HCT116 (cell line): ENCODE data around the gene FITM1. TPM values are rescaled to one million over a fixed set of nuclear protein-coding genes. Genes with fewer than 3 reads are reported as not detected.

Experiments used
- ATAC-seq: fragments of 200-7000 bp; cut with Tn5 transposase; 2 replicates; pipeline ENCODE4 v1.9.1; 2020; ENCODE audit warnings: mild to moderate bottlenecking, moderate library complexity
- BruUV-seq: library from RNA; stranded (reverse); fragments of 400-500 nt; replicated peaks from 2 replicates; lab custom pipeline; 2021; lab: Mats Ljungman, UMichigan
- CTCF ChIA-PET: fragments of 300-600 bp; sonication (Branson Sonifier 250); formaldehyde crosslinking; loops from one replicate; lab custom pipeline; 2021; ENCODE audit warnings: antibody characterized with exemption; lab: Charles Lee
- POLR2A ChIA-PET: fragments of 300-600, 350-600 bp; sonication (Branson Sonifier 250); formaldehyde crosslinking; loops from one replicate; lab custom pipeline; 2021; ENCODE audit warnings: antibody characterized with exemption; lab: Charles Lee
- RAD21 ChIA-PET, 2 experiments: fragments of 300-600 bp; sonication (Branson Sonifier 250); formaldehyde crosslinking; loops; one replicate each; lab custom pipeline; 2023; ENCODE audit warnings: low total read pairs in 2 of 2; ENCODE audit not compliant: uncharacterized antibody in 2 of 2, unreplicated experiment in 2 of 2, low non-redundant PET in 1 of 2; lab: Charles Lee
- DNase-seq: peaks from one replicate; pipeline ENCODE4 v3.0.0-alpha.2; 2010; ENCODE audit warnings: low read depth, low spot score
- H2AFZ ChIP-seq: fragments of 200-600 bp; shearing (Covaris generic), sonication (generic); 2 replicates; pipeline ENCODE4 v1.6.1; 2017; ENCODE audit warnings: low read depth, mixed run types, mixed read lengths, antibody characterized with exemption, low read length; ENCODE audit not compliant: poor library complexity, severe bottlenecking
- H3K27ac ChIP-seq: 2 replicates; pipeline ENCODE4 v1.5.1; 2012; ENCODE audit warnings: low read depth, low read length
- H3K27me3 ChIP-seq: fragments of 200-600 bp; sonication (generic); 2 replicates; pipeline ENCODE4 v1.6.1; 2016; ENCODE audit warnings: mixed run types, low read length, mixed read lengths; ENCODE audit not compliant: insufficient read depth
- H3K36me3 ChIP-seq, 2 experiments: fragments of 200-500 bp in 1 of 2; fragments of 200-600 bp in 1 of 2; sonication (Bioruptor generic) in 1 of 2; sonication (generic) in 1 of 2; 2 replicates each; pipeline versions ENCODE4 v1.5.1 to v1.6.1; 2014 to 2016; ENCODE audit warnings: low read length in 2 of 2, inconsistent platforms in 1 of 2, mixed read lengths in 1 of 2, mixed run types in 1 of 2; ENCODE audit not compliant: insufficient read depth in 2 of 2, control insufficient read depth in 1 of 2
- H3K4me1 ChIP-seq, 2 experiments: fragments of 200-600 bp in 1 of 2; sonication (generic) in 1 of 2; 2 replicates each; pipeline versions ENCODE4 v1.5.1 to v1.6.1; 2012 to 2017; ENCODE audit warnings: low read length in 2 of 2, inconsistent platforms in 1 of 2, mild to moderate bottlenecking in 1 of 2, mixed read lengths in 1 of 2, mixed run types in 1 of 2, moderate library complexity in 1 of 2; ENCODE audit not compliant: insufficient read depth in 2 of 2, control insufficient read depth in 1 of 2
- H3K4me2 ChIP-seq: fragments of 200-600 bp; sonication (generic); 2 replicates; pipeline ENCODE4 v1.6.1; 2017; ENCODE audit warnings: mixed run types, low read length, mixed read lengths
- H3K4me3 ChIP-seq, 2 experiments: fragments of 200-600 bp in 1 of 2; sonication (generic) in 1 of 2; replicated peaks in 1 of 2; 2 replicates each; pipeline ENCODE4 v1.5.1; 2011 to 2016; ENCODE audit warnings: low read length in 2 of 2, control low read depth in 1 of 2, low read depth in 1 of 2, mild to moderate bottlenecking in 1 of 2, mixed read lengths in 1 of 2, mixed run types in 1 of 2
- H3K79me2 ChIP-seq: fragments of 200-600 bp; sonication (generic); 2 replicates; pipeline ENCODE4 v1.6.1; 2017; ENCODE audit warnings: mild to moderate bottlenecking, mixed run types, low read length, moderate library complexity, mixed read lengths; ENCODE audit not compliant: insufficient read depth
- H3K9ac ChIP-seq: fragments of 200-600 bp; sonication (generic); 2 replicates; pipeline ENCODE4 v1.6.1; 2016; ENCODE audit warnings: low read length, mixed read lengths
- H3K9me2 ChIP-seq: fragments of 200-600 bp; sonication (generic), shearing (Covaris generic); 2 replicates; pipeline ENCODE4 v1.6.1; 2017; ENCODE audit warnings: mixed run types, mild to moderate bottlenecking, moderate library complexity; ENCODE audit not compliant: insufficient read depth
- H3K9me3 ChIP-seq, 2 experiments: fragments of 200-500 bp in 1 of 2; fragments of 200-600 bp in 1 of 2; sonication (Bioruptor generic) in 1 of 2; sonication (generic) in 1 of 2; 2 replicates each; pipeline ENCODE4 v1.6.1; 2014 to 2017; ENCODE audit warnings: low read length in 2 of 2, mixed read lengths in 2 of 2, inconsistent platforms in 1 of 2, low read depth in 1 of 2, mild to moderate bottlenecking in 1 of 2, mixed run types in 1 of 2, moderate library complexity in 1 of 2; ENCODE audit not compliant: control insufficient read depth in 1 of 2, insufficient read depth in 1 of 2
- H4K20me1 ChIP-seq: fragments of 200-600 bp; sonication (generic), shearing (Covaris generic); 2 replicates; pipeline ENCODE4 v1.6.1; 2017; ENCODE audit warnings: mixed run types, mild to moderate bottlenecking, moderate library complexity; ENCODE audit not compliant: insufficient read depth
- ATF3 ChIP-seq: IDR thresholded peaks from 2 replicates; pipeline ENCODE4 v1.6.1; 2012
- CEBPB ChIP-seq: IDR thresholded peaks from 2 replicates; pipeline ENCODE4 v1.6.1; 2012; ENCODE audit warnings: low read depth
- EGR1 ChIP-seq: IDR thresholded peaks from 2 replicates; pipeline ENCODE4 v1.6.1; 2012; ENCODE audit warnings: low read depth
- FOSL1 ChIP-seq: IDR thresholded peaks from 2 replicates; pipeline ENCODE4 v1.6.1; 2012; ENCODE audit warnings: low read depth
- MAX ChIP-seq: IDR thresholded peaks from 2 replicates; pipeline ENCODE4 v1.6.1; 2012
- SIN3A ChIP-seq: IDR thresholded peaks from 2 replicates; pipeline ENCODE4 v1.6.1; 2012; ENCODE audit warnings: low read depth
- SRF ChIP-seq: IDR thresholded peaks from 2 replicates; pipeline ENCODE4 v1.6.1; 2012; ENCODE audit warnings: low read depth
- YY1 ChIP-seq: IDR thresholded peaks from 2 replicates; pipeline ENCODE4 v1.6.1; 2011; ENCODE audit warnings: low read length, low read depth, moderate library complexity, mild to moderate bottlenecking; ENCODE audit not compliant: insufficient replicate concordance; ENCODE audit errors: extremely low read depth
- ZBTB33 ChIP-seq: IDR thresholded peaks from 2 replicates; pipeline ENCODE4 v1.6.1; 2011; ENCODE audit warnings: mild to moderate bottlenecking, low read length, moderate library complexity; ENCODE audit not compliant: insufficient replicate concordance; ENCODE audit errors: extremely low read depth
- intact Hi-C: fragments of 100-400 bp; cut with micrococcal nuclease; formaldehyde crosslinking; loops from 2 replicates; pipeline ENCODE4 v1.10.0; 2022
- total RNA-seq: library from RNA; stranded (reverse); gene quantifications from one replicate; pipeline ENCODE4 v1.2.1, GENCODE V29; 2021; ENCODE audit not compliant: unreplicated experiment

FITM1 gene
- total RNA-seq, 1 experiment from 2014 or later, result 0.81 TPM

GRCh38 chr14:24117179-24117578 is 13.3 kb upstream of the FITM1 start:
- H3K9me3 ChIP-seq, result no peaks in the 10 kb centered on the region
- no peak overlapping the region for H3K9ac ChIP-seq
- peaks cover 14% of the 10 kb centered on the region; the same call in 1 of the 2 replicates for H3K79me2 ChIP-seq
- no TSS peak for BruUV-seq
- ChIA-PET CTCF (no interaction called here), RAD21 (no interaction called here), POLR2A (no interaction called here)
- intact Hi-C loops, result no loop called here
- H3K36me3 ChIP-seq, result peaks cover 18 to 21% of the 10 kb centered on the region in 2 experiments
- ATAC-seq, result no peak
- no peak overlapping the region for H2AFZ ChIP-seq
- no peak overlapping the region for H3K4me2 ChIP-seq
- H4K20me1 ChIP-seq, result no peaks in the 10 kb centered on the region
- TF ChIP-seq ATF3 (no peak), EGR1 (no peak), YY1 (no peak), SRF (no peak), FOSL1 (no peak), SIN3A (no peak), CEBPB (no peak), MAX (no peak), ZBTB33 (no peak)
- H3K9me2 ChIP-seq, result no peaks in the 10 kb centered on the region
- no peak overlapping the region for H3K27ac ChIP-seq
- DNase-seq, result no peak
- H3K4me3 ChIP-seq, result no peak overlapping the region
- H3K4me1 ChIP-seq, result peaks cover 6 to 16% of the 10 kb centered on the region in 2 experiments; a peak in 3 of 4 replicates
- H3K27me3 ChIP-seq, result no peaks in the 10 kb centered on the region
